ENCODE measurements around the gene TRPV3.

TRPV3 gene

DNA sequence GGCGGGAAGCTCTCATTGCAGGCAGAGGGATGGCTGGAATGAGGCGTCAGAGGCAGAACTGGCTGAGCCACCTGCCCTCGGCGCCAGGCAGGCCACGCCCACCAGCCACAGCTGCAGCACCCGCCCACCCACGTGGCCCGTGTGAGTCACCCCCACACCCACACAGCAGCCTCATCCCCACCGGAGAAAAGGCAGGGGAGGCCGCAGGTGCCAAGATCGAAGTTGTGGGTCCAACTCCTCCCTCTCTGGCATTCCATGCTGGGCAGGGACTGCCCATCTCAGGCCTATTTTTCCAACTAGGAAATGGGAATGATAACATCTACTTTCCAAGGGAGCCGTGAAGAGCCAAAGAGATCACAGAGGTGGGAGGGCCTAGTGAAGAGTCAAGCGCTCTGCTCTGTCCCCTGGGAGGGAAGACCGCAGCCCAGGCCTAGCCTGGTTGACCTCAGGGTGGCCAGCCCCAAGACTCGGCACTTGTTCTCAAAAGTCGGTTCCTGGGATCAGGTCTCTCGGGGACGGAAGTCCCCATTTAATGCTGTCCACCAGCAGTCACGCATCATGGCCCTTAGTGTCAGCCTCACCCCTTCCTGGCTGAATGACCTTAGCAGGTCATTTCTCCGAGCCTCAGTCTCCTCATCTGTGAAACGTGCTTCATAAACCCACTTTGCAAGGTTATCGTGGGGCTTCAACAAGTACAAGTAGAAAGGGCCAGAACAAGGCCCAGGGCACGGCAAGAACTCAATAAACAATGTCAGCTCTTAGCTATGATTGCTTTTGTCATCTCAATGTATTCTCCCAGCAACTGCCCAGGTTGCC lies at the start of gene TRPV3:
TRPV3 (minus strand) TSS at position 45 of the 816 bp plus-strand sequence. CDS start 2,962 bp downstream, outside the sequence.
- TF ChIP-seq, protein P1, sequence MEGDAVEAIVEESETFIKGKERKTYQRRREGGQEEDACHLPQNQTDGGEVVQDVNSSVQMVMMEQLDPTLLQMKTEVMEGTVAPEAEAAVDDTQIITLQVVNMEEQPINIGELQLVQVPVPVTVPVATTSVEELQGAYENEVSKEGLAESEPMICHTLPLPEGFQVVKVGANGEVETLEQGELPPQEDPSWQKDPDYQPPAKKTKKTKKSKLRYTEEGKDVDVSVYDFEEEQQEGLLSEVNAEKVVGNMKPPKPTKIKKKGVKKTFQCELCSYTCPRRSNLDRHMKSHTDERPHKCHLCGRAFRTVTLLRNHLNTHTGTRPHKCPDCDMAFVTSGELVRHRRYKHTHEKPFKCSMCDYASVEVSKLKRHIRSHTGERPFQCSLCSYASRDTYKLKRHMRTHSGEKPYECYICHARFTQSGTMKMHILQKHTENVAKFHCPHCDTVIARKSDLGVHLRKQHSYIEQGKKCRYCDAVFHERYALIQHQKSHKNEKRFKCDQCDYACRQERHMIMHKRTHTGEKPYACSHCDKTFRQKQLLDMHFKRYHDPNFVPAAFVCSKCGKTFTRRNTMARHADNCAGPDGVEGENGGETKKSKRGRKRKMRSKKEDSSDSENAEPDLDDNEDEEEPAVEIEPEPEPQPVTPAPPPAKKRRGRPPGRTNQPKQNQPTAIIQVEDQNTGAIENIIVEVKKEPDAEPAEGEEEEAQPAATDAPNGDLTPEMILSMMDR (IDR thresholded peaks at IDR 0.05; ENCODE audit: low read depth, low read length): no peak
- DNase-seq (ENCODE audit: low read depth in 2 of 2): peak in 1 of 2 donors; percentile 14
- H3K4me3 ChIP-seq (replicated peaks in 1 of 2; ENCODE audit: low read depth in 2 of 2, low read length in 2 of 2): no peak within 1 kb of the TSS

DNA sequence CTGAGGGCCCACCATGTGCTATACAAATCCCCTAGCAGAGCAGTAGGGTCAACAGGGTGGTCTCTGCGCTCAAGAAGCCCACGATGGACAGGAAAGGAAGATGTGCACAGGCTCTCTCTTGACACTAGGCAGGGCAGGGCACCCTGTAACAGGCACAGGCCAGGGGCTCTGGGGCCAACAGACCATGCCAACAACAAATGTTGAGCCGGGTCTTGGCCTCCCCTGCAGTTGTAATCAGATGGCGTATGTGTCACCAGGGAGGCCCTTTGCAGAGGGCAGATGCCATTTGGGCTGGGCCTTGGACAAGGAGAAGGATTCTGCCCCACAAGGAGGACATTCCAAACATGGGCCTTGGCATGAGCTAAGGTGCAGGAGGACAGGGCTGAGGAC lies 46.3 kb upstream of the TRPV3 start:
- peak in 1 of 2 donors; percentile 6 for DNase-seq (ENCODE audit: low read depth in 2 of 2)
- TF ChIP-seq, protein P1 (IDR thresholded peaks at IDR 0.05; ENCODE audit: low read depth, low read length): no peak
- H3K4me3 ChIP-seq (replicated peaks in 1 of 2; ENCODE audit: low read depth in 2 of 2, low read length in 2 of 2): no peak overlapping the region

DNA sequence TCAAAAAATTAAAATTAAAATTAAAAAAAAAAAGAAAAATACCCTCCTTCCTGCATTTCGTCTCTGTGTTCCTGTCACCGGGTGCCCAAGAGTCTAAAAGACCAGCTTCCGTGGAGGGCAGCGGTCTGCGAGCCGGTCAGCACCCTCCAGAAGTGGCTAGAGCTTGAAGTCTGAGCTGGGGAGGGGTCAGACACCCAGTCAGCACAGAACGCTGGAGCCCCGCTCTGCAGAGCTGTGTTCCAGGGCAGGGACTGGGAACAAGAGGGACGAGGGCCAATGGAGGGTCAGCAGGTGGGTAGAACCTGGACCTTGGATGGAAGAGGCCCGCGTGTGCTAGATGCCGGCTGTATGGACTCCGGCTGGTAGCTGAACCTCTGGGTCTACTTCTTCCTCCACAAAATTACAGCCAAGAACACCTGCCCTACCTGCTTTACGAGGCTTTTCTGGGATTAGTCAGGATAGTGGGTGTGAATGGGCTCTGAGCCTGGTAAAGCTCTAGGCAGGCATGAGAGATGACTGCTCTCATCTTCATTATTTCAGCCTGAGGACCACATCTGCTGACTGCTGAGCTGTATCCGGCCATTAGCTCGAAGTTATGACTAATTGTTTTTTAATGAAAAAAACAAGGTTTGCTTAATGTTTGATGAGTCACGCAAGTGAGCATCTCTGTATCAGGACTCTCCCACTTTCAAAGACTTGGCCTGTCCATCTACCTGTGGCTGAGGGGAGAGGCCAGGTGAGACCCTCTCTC lies 45.7 kb upstream of the TRPV3 start:
- peak; percentile 56 to 82 for DNase-seq (ENCODE audit: low read depth in 2 of 2)
- H3K4me3 ChIP-seq (replicated peaks in 1 of 2; ENCODE audit: low read depth in 2 of 2, low read length in 2 of 2): no peak overlapping the region
- TF ChIP-seq, protein P1 (IDR thresholded peaks at IDR 0.05; ENCODE audit: low read depth, low read length): no peak

DNA sequence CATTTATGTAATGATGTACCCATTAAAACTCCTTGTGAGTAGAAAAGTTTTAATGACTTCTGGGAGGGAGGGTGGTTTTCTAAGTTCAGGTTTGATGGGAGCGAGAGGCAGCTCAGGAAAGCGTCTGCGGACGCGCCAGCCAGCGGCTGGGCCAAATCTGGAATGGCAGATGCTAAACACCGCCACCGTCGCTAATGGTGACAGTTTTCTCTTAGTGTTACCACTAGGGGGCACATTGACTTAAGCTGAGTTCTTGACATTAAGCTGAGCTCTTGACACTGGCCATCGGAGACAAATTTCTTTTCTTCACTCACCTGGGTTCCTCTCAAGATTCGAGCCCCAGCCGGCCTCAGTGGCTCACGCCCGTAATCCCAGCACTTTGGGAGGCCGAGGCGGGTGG lies 44.9 kb upstream of the TRPV3 start:
- TF ChIP-seq, protein P1 (IDR thresholded peaks at IDR 0.05; ENCODE audit: low read depth, low read length): no peak
- H3K4me3 ChIP-seq (replicated peaks in 1 of 2; ENCODE audit: low read depth in 2 of 2, low read length in 2 of 2): no peak overlapping the region
- peak; percentile 31 to 40 for DNase-seq (ENCODE audit: low read depth in 2 of 2)

DNA sequence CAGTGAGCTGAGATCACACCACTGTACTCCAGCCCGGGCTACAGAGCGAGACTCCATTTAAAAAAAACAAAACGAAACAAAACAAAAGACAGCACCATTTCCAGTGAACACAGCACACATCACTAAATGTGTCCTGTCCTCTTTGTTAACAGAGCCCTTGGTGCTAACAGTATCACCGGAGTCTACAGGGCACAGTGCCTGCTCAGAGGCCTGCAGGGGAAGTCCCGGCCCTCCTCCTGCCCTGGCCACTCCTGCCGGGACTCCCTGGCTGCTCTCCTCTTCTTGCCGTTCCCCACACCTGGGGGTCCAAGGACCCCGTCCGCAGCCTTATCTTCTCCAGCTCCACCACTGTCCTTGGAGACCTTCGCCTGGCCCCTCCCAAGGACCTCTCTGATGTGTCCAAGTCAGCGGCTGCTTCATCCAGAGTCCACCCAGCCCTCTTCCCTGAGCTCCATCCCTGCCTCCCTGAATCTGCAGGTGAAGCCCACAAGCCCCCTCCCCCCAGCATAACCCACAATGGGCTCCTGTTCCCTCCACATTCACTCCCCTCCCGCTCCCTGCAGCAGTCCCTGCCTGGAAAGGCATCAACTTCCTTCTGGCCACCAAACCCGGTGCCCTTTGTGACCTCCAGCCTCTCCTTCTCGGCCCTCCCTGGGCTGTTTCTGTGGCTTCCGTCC lies 43.1 kb upstream of the TRPV3 start:
- no peak overlapping the region for H3K4me3 ChIP-seq (replicated peaks in 1 of 2; ENCODE audit: low read depth in 2 of 2, low read length in 2 of 2)
- TF ChIP-seq, protein P1 (IDR thresholded peaks at IDR 0.05; ENCODE audit: low read depth, low read length): no peak
- no peak for DNase-seq (ENCODE audit: low read depth in 2 of 2)

DNA sequence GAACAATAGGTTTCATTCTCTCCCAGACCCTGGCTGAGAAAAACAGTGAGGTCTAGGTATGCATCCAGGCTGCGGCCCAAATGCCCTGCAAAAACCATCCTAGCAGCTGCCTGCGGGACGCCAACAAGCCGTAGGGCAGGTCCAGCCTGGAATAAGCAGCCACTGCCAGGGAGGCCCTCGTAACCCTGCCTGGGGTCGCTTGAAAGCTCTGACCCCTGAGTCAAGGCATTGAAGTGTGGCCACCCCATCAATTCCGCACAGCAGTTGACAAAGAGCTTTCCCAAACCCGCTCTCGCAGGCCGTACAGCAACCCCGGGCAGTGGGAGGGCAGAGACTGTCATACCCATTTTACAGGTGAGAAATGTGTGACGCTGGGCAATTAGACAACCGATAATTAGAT lies 40.5 kb upstream of the TRPV3 start:
- TF ChIP-seq, protein P1 (IDR thresholded peaks at IDR 0.05; ENCODE audit: low read depth, low read length): no peak
- DNase-seq (ENCODE audit: low read depth in 2 of 2): no peak
- H3K4me3 ChIP-seq (replicated peaks in 1 of 2; ENCODE audit: low read depth in 2 of 2, low read length in 2 of 2): no peak overlapping the region

All from cardiac fibroblast (primary cell).